PC-9 (cell line): ENCODE measurements around the gene CRYGS.

Experiments used
- CTCF ChIP-seq: fragments of 200-600 bp; sonication (generic); conservative IDR thresholded peaks from 2 replicates; pipeline ENCODE4 v1.6.1; 2017; ENCODE audit warnings: mixed run types, antibody characterized with exemption, mild to moderate bottlenecking, moderate library complexity
- EZH2 ChIP-seq: fragments of 200-600 bp; sonication (generic); IDR thresholded peaks from 2 replicates; pipeline ENCODE4 v1.8.0; 2017; ENCODE audit warnings: antibody characterized with exemption, low read depth

GRCh38 chr3:186538779-186539178, 5.4 kb downstream of the CRYGS start:
- no peak for TF ChIP-seq CTCF
- no peak for TF ChIP-seq EZH2
